ENCODE measurements around the gene LDB2. TPM values are rescaled to one million over a fixed set of nuclear protein-coding genes. Genes with fewer than 3 reads are reported as not detected.

The LDB2 gene
- total and polyA plus RNA-seq, 2 experiments from 2014 or later = 48.6 to 80.1 TPM

- TF ChIP-seq EZH2 (IDR thresholded peaks at IDR 0.05; ENCODE audit: low read depth, unreplicated experiment) (no peak), POLR2AphosphoS5 (IDR thresholded peaks at IDR 0.05; ENCODE audit: low read depth) (no peak), NANOG (IDR thresholded peaks at IDR 0.05; ENCODE audit: borderline replicate concordance) (no peak), CTCF (conservative IDR thresholded peaks at IDR 0.05; ENCODE audit: low read depth in 2 of 2) (no peak), ETS1 (IDR thresholded peaks at IDR 0.05) (no peak), REST (IDR thresholded peaks at IDR 0.05; ENCODE audit: unreplicated experiment) (no peak)
Measured at GRCh38 chr4:16707874-16708273, 190.6 kb downstream of the LDB2 start (continued).

- no peaks in the 10 kb centered on the region for H3K9me3 Mint-ChIP-seq
- Histone ChIP-seq H4K20me1 (replicated peaks; ENCODE audit: insufficient read depth) (no peaks in the 10 kb centered on the region), H3K4me3 (no peak overlapping the region), H3K27me3 (ENCODE audit: insufficient read depth) (no peaks in the 10 kb centered on the region), H2AFZ (no peak overlapping the region), H3K79me2 (replicated peaks; ENCODE audit: insufficient read depth) (no peaks in the 10 kb centered on the region; the same call in 1 of the 2 replicates), H3F3A (replicated peaks; ENCODE audit: low read depth) (no peaks in the 10 kb centered on the region), H3K9me2 (ENCODE audit: insufficient read depth) (peaks cover 6% of the 10 kb centered on the region), H3K27ac (ENCODE audit: low read depth) (no peak overlapping the region), H3K4me2 (no peak overlapping the region), H3K36me3 (ENCODE audit: insufficient read depth) (no peaks in the 10 kb centered on the region), H3K4me1 (ENCODE audit: insufficient read depth) (0 out of 2 replicates have a peak, but pooled peaks cover 2% of the 10 kb centered on the region)
- peaks cover 15% of the 10 kb centered on the region for H3K4me1 Mint-ChIP-seq
- no peak overlapping the region for H3K27ac Mint-ChIP-seq
- no peak for DNase-seq (ENCODE audit: low spot score)
- no peaks in the 10 kb centered on the region for H3K36me3 Mint-ChIP-seq (ENCODE audit: low read depth)
- no peaks in the 10 kb centered on the region for H3K27me3 Mint-ChIP-seq (ENCODE audit: insufficient read depth, low read depth, poor library complexity)
- no peak for ATAC-seq
- no peak overlapping the region for H3K4me3 Mint-ChIP-seq
- no peak for TF ChIP-seq NANOG (IDR thresholded peaks at IDR 0.05; ENCODE audit: borderline replicate concordance)
- TF ChIP-seq ZNF114 (CRISPR knock-in tag; IDR thresholded peaks at IDR 0.05) = no peak
- TF ChIP-seq CREB1 (CRISPR knock-in tag; IDR thresholded peaks at IDR 0.05; ENCODE audit: low read depth) = no peak
- TF ChIP-seq POLR2AphosphoS5 (IDR thresholded peaks at IDR 0.05; ENCODE audit: low read depth) = no peak
- TF ChIP-seq ZNF462 (CRISPR knock-in tag; IDR thresholded peaks at IDR 0.05) = no peak
- no peak for TF ChIP-seq JUNB (IDR thresholded peaks at IDR 0.05; ENCODE audit: unreplicated experiment)
- no peak for TF ChIP-seq ZNF331 (CRISPR knock-in tag; IDR thresholded peaks at IDR 0.05; ENCODE audit: low read depth)
- TF ChIP-seq EZH2 (IDR thresholded peaks at IDR 0.05; ENCODE audit: low read depth, unreplicated experiment) = no peak
- no peak for TF ChIP-seq ETS1 (IDR thresholded peaks at IDR 0.05)
Measured at GRCh38 chr4:16706251-16706650, 192.2 kb downstream of the LDB2 start.
